Endothelial cell (in vitro differentiated cells): ENCODE data around the gene TMEM130. TPM values are rescaled to one million over a fixed set of nuclear protein-coding genes. Genes with fewer than 3 reads are reported as not detected.
"Not testable (repeated sequence)": the region's sequence is repeated elsewhere in the genome, so short reads cannot be mapped to it uniquely, and the experiment has no call there.

Experiments
- DNase-seq: peaks from one replicate; pipeline ENCODE4 v3.0.0; 2021; ENCODE audit warnings: low spot score
- H3K27ac Mint-ChIP-seq: one replicate; pipeline ENCODE4 v1.8.0; 2021; ENCODE audit warnings: mixed read lengths, inconsistent platforms; ENCODE audit not compliant: unreplicated experiment
- H3K27me3 Mint-ChIP-seq: one replicate; pipeline ENCODE4 v1.8.0; 2021; ENCODE audit warnings: mild to moderate bottlenecking, moderate library complexity, mixed read lengths, inconsistent platforms; ENCODE audit not compliant: unreplicated experiment
- H3K36me3 Mint-ChIP-seq: one replicate; pipeline ENCODE4 v1.8.0; 2021; ENCODE audit warnings: mild to moderate bottlenecking, low read depth, mixed read lengths, inconsistent platforms; ENCODE audit not compliant: unreplicated experiment
- H3K4me1 Mint-ChIP-seq: one replicate; pipeline ENCODE4 v1.8.0; 2021; ENCODE audit warnings: mild to moderate bottlenecking, mixed read lengths, inconsistent platforms; ENCODE audit not compliant: unreplicated experiment
- H3K4me3 Mint-ChIP-seq: one replicate; pipeline ENCODE4 v1.8.0; 2021; ENCODE audit warnings: mild to moderate bottlenecking, mixed read lengths, inconsistent platforms; ENCODE audit not compliant: unreplicated experiment
- H3K9me3 Mint-ChIP-seq: one replicate; pipeline ENCODE4 v1.8.0; 2021; ENCODE audit warnings: mixed read lengths, inconsistent platforms; ENCODE audit not compliant: unreplicated experiment
- CTCF ChIP-seq: fragments of 200-600 bp; sonication (generic); IDR thresholded peaks from one replicate; pipeline ENCODE4 v1.5.0; 2021; ENCODE audit warnings: antibody characterized with exemption; ENCODE audit not compliant: unreplicated experiment
- total RNA-seq: library from RNA; stranded (reverse); fragmentation: NEBNext Ultra II Directional; extraction: Animal tissue kit (Norgen Biotek cat#: 25700); gene quantifications from one replicate; pipeline ENCODE4 v1.2.1, GENCODE V29; 2021; ENCODE audit not compliant: unreplicated experiment

The TMEM130 gene
- total RNA-seq, 1 donor from 2014 or later = not detected

- no peaks in the 10 kb centered on the region for H3K9me3 Mint-ChIP-seq
- TF ChIP-seq CTCF = peak; percentile 94
- peaks cover 11% of the 10 kb centered on the region for H3K4me1 Mint-ChIP-seq
- no peaks in the 10 kb centered on the region for H3K36me3 Mint-ChIP-seq
- H3K4me3 Mint-ChIP-seq = peak within 1 kb of the TSS; percentile 94
- peak; percentile 81 for DNase-seq
- peak within 1 kb of the TSS; percentile 48 for H3K27ac Mint-ChIP-seq
- peaks cover 9% of the 10 kb centered on the region for H3K27me3 Mint-ChIP-seq
Measured at GRCh38 chr7:98878365-98879197, 8.8 kb upstream of the TMEM130 start, which contains the start of gene TRRAP. Gene TRRAP, plus strand, starts transcription at chr7:98878532. Its CDS starts 2,619 bp downstream, at chr7:98881151.

GRCh38 chr7:98877692-98878364 is 8.0 kb upstream of the TMEM130 start:
- Mint-ChIP-seq H3K9me3 (no peaks in the 10 kb centered on the region), H3K27me3 (peaks cover 9% of the 10 kb centered on the region), H3K27ac (no peak overlapping the region), H3K4me1 (peaks cover 11% of the 10 kb centered on the region), H3K36me3 (no peaks in the 10 kb centered on the region), H3K4me3 (peak overlapping the region; percentile 87)
- TF ChIP-seq CTCF = no peak
- no peak for DNase-seq

- no peak for TF ChIP-seq CTCF
- no peak overlapping the region for H3K27ac Mint-ChIP-seq
- no peak for DNase-seq
- H3K36me3 Mint-ChIP-seq = no peaks in the 10 kb centered on the region
- H3K27me3 Mint-ChIP-seq = peaks cover 9% of the 10 kb centered on the region
- no peaks in the 10 kb centered on the region for H3K9me3 Mint-ChIP-seq
- peaks cover 11% of the 10 kb centered on the region for H3K4me1 Mint-ChIP-seq
- peak overlapping the region; percentile 87 for H3K4me3 Mint-ChIP-seq
Measured at GRCh38 chr7:98877146-98877545, 7.3 kb upstream of the TMEM130 start.

GRCh38 chr7:98875501-98875900 is 5.7 kb upstream of the TMEM130 start:
- peaks cover 11% of the 10 kb centered on the region for H3K27me3 Mint-ChIP-seq
- H3K4me1 Mint-ChIP-seq = peaks cover 10% of the 10 kb centered on the region
- no peaks in the 10 kb centered on the region for H3K9me3 Mint-ChIP-seq
- H3K4me3 Mint-ChIP-seq = no peak overlapping the region
- H3K27ac Mint-ChIP-seq = no peak overlapping the region
- TF ChIP-seq CTCF = no peak
- H3K36me3 Mint-ChIP-seq = no peaks in the 10 kb centered on the region
- DNase-seq = no peak

GRCh38 chr7:98874942-98875341 is 5.1 kb upstream of the TMEM130 start:
- no peak for DNase-seq
- TF ChIP-seq CTCF = no peak
- H3K36me3 Mint-ChIP-seq = no peaks in the 10 kb centered on the region
- no peak overlapping the region for H3K4me3 Mint-ChIP-seq
- peaks cover 9% of the 10 kb centered on the region for H3K4me1 Mint-ChIP-seq
- H3K27ac Mint-ChIP-seq = no peak overlapping the region
- no peaks in the 10 kb centered on the region for H3K9me3 Mint-ChIP-seq
- peaks cover 9% of the 10 kb centered on the region for H3K27me3 Mint-ChIP-seq

GRCh38 chr7:98873610-98874009 is 3.8 kb upstream of the TMEM130 start:
- H3K4me1 Mint-ChIP-seq, H3K36me3 Mint-ChIP-seq, H3K4me3 Mint-ChIP-seq, H3K27ac Mint-ChIP-seq, DNase-seq, H3K9me3 Mint-ChIP-seq: not testable (repeated sequence)
- H3K27me3 Mint-ChIP-seq = peaks cover 13% of the 10 kb centered on the region
